Measurements from ENCODE around the gene RIPOR3. TPM values are rescaled to one million over a fixed set of nuclear protein-coding genes. Genes with fewer than 3 reads are reported as not detected.
"Not testable (repeated sequence)": the region's sequence is repeated elsewhere in the genome, so short reads cannot be mapped to it uniquely, and the experiment has no call there.

The RIPOR3 gene
- total and polyA plus RNA-seq, 9 donors: 3.8 to 9.7 (median 5.8) TPM

GRCh38 chr20:50704514-50704913 is 13.2 kb upstream of the RIPOR3 start:
- WGBS (ENCODE audit: insufficient coverage): 31% methylated on average over 2 of the region's 4 CpGs
- H3K27me3 ChIP-seq (ENCODE audit: control insufficient read depth, insufficient read depth, low read length): peaks cover 1% of the 10 kb centered on the region
- H3K4me1 ChIP-seq (ENCODE audit: control insufficient read depth, insufficient read depth, low read length): peaks cover 4% of the 10 kb centered on the region
- H3K4me3 ChIP-seq (ENCODE audit: low read length): no peak overlapping the region
- DNase-seq: no peak
- no peaks in the 10 kb centered on the region for H3K9me3 ChIP-seq (replicated peaks; ENCODE audit: control insufficient read depth, low read depth, low read length)
- H3K36me3 ChIP-seq (ENCODE audit: control insufficient read depth, insufficient read depth, low read length): no peaks in the 10 kb centered on the region
- no peak overlapping the region for H3K27ac ChIP-seq (ENCODE audit: low read length)

- WGBS (ENCODE audit: insufficient coverage): 92% methylated on average over 6 of the region's 9 CpGs
- H3K27me3 ChIP-seq (ENCODE audit: control insufficient read depth, insufficient read depth, low read length); H3K4me3 ChIP-seq (ENCODE audit: low read length); H3K36me3 ChIP-seq (ENCODE audit: control insufficient read depth, insufficient read depth, low read length); H3K9me3 ChIP-seq (replicated peaks; ENCODE audit: control insufficient read depth, low read depth, low read length); DNase-seq; H3K27ac ChIP-seq (ENCODE audit: low read length); H3K4me1 ChIP-seq (ENCODE audit: control insufficient read depth, insufficient read depth, low read length): not testable (repeated sequence)
Measured at GRCh38 chr20:50703651-50704438, 12.5 kb upstream of the RIPOR3 start.

- H3K9me3 ChIP-seq (replicated peaks; ENCODE audit: control insufficient read depth, low read depth, low read length): no peaks in the 10 kb centered on the region
- H3K27me3 ChIP-seq (ENCODE audit: control insufficient read depth, insufficient read depth, low read length): peaks cover 3% of the 10 kb centered on the region
- no peak for DNase-seq
- no peaks in the 10 kb centered on the region for H3K36me3 ChIP-seq (ENCODE audit: control insufficient read depth, insufficient read depth, low read length)
- no peak overlapping the region for H3K4me3 ChIP-seq (ENCODE audit: low read length)
- H3K4me1 ChIP-seq (ENCODE audit: control insufficient read depth, insufficient read depth, low read length): no peaks in the 10 kb centered on the region
- H3K27ac ChIP-seq (ENCODE audit: low read length): no peak overlapping the region
- WGBS (ENCODE audit: insufficient coverage): 65% methylated on average over 4 of the region's 11 CpGs
Measured at GRCh38 chr20:50701041-50701963, 10.0 kb upstream of the RIPOR3 start.

- no peak overlapping the region for H3K4me3 ChIP-seq (ENCODE audit: low read length)
- peaks cover 3% of the 10 kb centered on the region for H3K27me3 ChIP-seq (ENCODE audit: control insufficient read depth, insufficient read depth, low read length)
- H3K27ac ChIP-seq (ENCODE audit: low read length): no peak overlapping the region
- H3K36me3 ChIP-seq (ENCODE audit: control insufficient read depth, insufficient read depth, low read length): no peaks in the 10 kb centered on the region
- peaks cover 7% of the 10 kb centered on the region for H3K4me1 ChIP-seq (ENCODE audit: control insufficient read depth, insufficient read depth, low read length)
- H3K9me3 ChIP-seq (replicated peaks; ENCODE audit: control insufficient read depth, low read depth, low read length): no peaks in the 10 kb centered on the region
- 95% methylated on average over 4 of the region's 5 CpGs for WGBS (ENCODE audit: insufficient coverage)
- no peak for DNase-seq
Measured at GRCh38 chr20:50699688-50700087, 8.3 kb upstream of the RIPOR3 start.

GRCh38 chr20:50698255-50698654 is 6.9 kb upstream of the RIPOR3 start:
- not testable (repeated sequence) for DNase-seq; H3K27me3 ChIP-seq (ENCODE audit: control insufficient read depth, insufficient read depth, low read length); H3K4me3 ChIP-seq (ENCODE audit: low read length); H3K36me3 ChIP-seq (ENCODE audit: control insufficient read depth, insufficient read depth, low read length); H3K9me3 ChIP-seq (replicated peaks; ENCODE audit: control insufficient read depth, low read depth, low read length); H3K27ac ChIP-seq (ENCODE audit: low read length)
- WGBS (ENCODE audit: insufficient coverage): 95% methylated on average over 7 of the region's 7 CpGs
- peaks cover 10% of the 10 kb centered on the region for H3K4me1 ChIP-seq (ENCODE audit: control insufficient read depth, insufficient read depth, low read length)

- WGBS (ENCODE audit: insufficient coverage): 49% methylated on average over 6 of the region's 9 CpGs
- Histone ChIP-seq H3K9me3 (replicated peaks; ENCODE audit: control insufficient read depth, low read depth, low read length) (no peaks in the 10 kb centered on the region), H3K4me3 (ENCODE audit: low read length) (no peak overlapping the region), H3K27me3 (ENCODE audit: control insufficient read depth, insufficient read depth, low read length) (peaks cover 22% of the 10 kb centered on the region), H3K36me3 (ENCODE audit: control insufficient read depth, insufficient read depth, low read length) (no peaks in the 10 kb centered on the region), H3K4me1 (ENCODE audit: control insufficient read depth, insufficient read depth, low read length) (peaks cover 30% of the 10 kb centered on the region), H3K27ac (ENCODE audit: low read length) (peak overlapping the region; percentile 72)
- DNase-seq: peak; percentile 90
Measured at GRCh38 chr20:50695135-50695872, 4.0 kb upstream of the RIPOR3 start.

- Histone ChIP-seq H3K27me3 (ENCODE audit: control insufficient read depth, insufficient read depth, low read length) (peaks cover 24% of the 10 kb centered on the region), H3K36me3 (ENCODE audit: control insufficient read depth, insufficient read depth, low read length) (no peaks in the 10 kb centered on the region), H3K4me3 (ENCODE audit: low read length) (no peak overlapping the region), H3K4me1 (ENCODE audit: control insufficient read depth, insufficient read depth, low read length) (peaks cover 36% of the 10 kb centered on the region), H3K27ac (ENCODE audit: low read length) (peak overlapping the region; percentile 72), H3K9me3 (replicated peaks; ENCODE audit: control insufficient read depth, low read depth, low read length) (no peaks in the 10 kb centered on the region)
- DNase-seq: peak; percentile 82
- 40% methylated on average over 1 of the region's 9 CpGs for WGBS (ENCODE audit: insufficient coverage)
Measured at GRCh38 chr20:50694379-50695134, 3.2 kb upstream of the RIPOR3 start.

- no peak for DNase-seq
- Histone ChIP-seq H3K27me3 (ENCODE audit: control insufficient read depth, insufficient read depth, low read length) (peaks cover 25% of the 10 kb centered on the region), H3K36me3 (ENCODE audit: control insufficient read depth, insufficient read depth, low read length) (no peaks in the 10 kb centered on the region), H3K9me3 (replicated peaks; ENCODE audit: control insufficient read depth, low read depth, low read length) (no peaks in the 10 kb centered on the region), H3K4me1 (ENCODE audit: control insufficient read depth, insufficient read depth, low read length) (peaks cover 36% of the 10 kb centered on the region), H3K27ac (ENCODE audit: low read length) (no peak overlapping the region), H3K4me3 (ENCODE audit: low read length) (no peak overlapping the region)
- WGBS (ENCODE audit: insufficient coverage): no CpG with 5 or more reads among the region's 1 CpG
Measured at GRCh38 chr20:50693001-50693400, 1.7 kb upstream of the RIPOR3 start.

GRCh38 chr20:50692552-50692933 is 1.2 kb upstream of the RIPOR3 start:
- H3K4me1 ChIP-seq (ENCODE audit: control insufficient read depth, insufficient read depth, low read length): peaks cover 36% of the 10 kb centered on the region
- H3K27ac ChIP-seq (ENCODE audit: low read length): no peak overlapping the region
- no peak overlapping the region for H3K4me3 ChIP-seq (ENCODE audit: low read length)
- H3K27me3 ChIP-seq (ENCODE audit: control insufficient read depth, insufficient read depth, low read length): peaks cover 25% of the 10 kb centered on the region
- no peaks in the 10 kb centered on the region for H3K9me3 ChIP-seq (replicated peaks; ENCODE audit: control insufficient read depth, low read depth, low read length)
- WGBS (ENCODE audit: insufficient coverage): 75% methylated on average over 1 of the region's 2 CpGs
- no peaks in the 10 kb centered on the region for H3K36me3 ChIP-seq (ENCODE audit: control insufficient read depth, insufficient read depth, low read length)
- DNase-seq: no peak

Data from muscle of leg (tissue), 11 donors.